ENCODE data around the gene TANGO6.
"Not testable (repeated sequence)": the region's sequence is repeated elsewhere in the genome, so short reads cannot be mapped to it uniquely, and the experiment has no call there.

Gene TANGO6

DNA sequence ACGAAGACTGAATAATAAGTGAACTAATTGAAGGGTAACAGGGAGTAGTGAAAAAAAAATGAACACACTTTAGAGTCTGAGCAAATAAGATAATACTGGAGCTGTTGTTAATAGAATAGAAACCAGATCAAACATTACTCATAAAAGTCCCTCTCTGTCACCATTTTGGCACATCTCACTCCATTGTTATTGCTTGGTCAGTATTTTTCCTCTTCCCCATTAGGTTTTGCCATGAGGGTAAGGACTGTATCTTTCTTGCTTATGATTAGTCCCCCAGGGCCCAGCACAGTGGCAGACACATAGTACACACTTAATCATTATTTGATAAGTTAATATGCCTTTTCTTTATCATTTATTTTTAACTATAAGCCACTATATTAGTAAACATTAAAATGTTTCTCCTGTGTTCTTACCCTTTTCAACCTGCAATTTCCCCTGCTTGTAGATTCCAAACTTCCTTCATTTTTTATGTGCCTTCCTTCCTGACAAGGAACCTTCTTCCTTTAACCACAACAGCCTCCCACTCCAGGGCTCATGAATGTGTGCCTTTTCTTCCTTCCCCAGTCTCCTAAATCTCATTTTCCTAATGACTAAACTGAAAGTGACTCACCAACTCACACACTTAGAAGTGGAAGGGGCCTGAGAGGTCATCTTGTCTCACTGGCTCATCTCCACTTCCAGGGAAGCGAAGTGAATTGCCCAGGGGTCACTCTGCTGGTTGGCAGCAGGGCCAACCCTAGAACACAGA lies 173.9 kb downstream of the TANGO6 start:
- no peak for DNase-seq

DNA sequence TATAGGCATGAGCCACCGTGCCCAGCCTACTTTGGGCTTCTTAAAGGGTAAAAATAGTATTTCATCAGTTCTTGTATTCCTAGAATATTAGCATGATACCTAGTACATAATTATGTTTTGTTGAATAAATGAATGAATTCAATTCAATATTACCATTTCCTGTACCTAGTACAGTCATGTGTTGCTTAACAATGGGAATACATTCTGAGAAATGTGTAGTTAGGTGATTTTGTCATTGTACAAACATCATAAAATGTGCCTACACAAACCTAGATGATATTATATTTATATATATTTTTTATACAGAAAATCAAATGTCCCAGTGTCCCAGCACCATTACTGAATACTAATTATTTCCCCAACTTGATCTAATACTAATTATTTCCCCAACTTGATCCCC lies 176.5 kb downstream of the TANGO6 start:
- no peak for DNase-seq

- DNase-seq, result no peak
Measured at GRCh38 chr16:69029121-69029520, 185.8 kb downstream of the TANGO6 start.

DNA sequence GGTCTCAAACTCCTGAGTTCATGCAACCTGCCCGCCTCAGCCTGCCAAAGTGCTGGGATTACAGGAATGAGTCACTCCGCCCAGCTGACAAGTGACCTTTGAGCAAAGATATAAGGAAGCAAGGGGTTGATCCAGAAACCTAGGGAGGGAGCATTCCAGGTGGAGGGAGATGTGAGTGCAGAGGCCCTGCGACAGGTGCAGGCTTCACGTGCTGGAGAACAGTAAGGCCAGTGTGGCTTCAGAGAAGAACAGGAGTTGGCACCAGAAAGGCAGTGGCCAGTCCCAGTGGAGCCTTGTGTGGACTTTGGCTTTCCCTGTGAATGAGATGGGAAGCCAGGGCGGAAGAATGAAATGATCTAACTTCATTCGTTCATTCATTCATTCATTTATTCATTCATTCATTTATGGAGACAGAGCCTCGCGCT lies 188.6 kb downstream of the TANGO6 start:
- DNase-seq, result no peak

- no peak for DNase-seq
Measured at GRCh38 chr16:69033151-69033949, 190.0 kb downstream of the TANGO6 start.

DNA sequence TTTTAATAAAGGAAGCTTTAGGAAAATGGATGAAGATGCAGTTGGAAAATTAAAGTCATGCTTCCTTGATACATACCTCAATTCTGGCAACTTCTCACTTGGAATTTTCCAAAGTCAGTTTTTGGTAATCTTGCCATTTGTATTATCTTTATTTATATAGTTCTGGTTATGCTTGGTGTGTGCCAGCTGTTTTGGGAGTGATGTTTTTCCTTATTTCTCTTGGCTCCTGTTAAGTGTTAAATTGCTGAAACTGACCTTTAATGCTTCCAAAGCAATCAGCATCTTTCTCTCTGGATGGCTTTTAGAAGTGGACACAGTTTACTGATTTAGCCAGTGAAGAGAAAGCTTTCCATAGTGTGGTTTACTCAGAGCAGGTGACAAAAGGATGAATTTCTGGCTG lies 192.0 kb downstream of the TANGO6 start:
- no peak for DNase-seq

GRCh38 chr16:69036399-69037091 lies 193.2 kb downstream of the TANGO6 start:
- DNase-seq, result no peak

GRCh38 chr16:69037373-69038160 lies 194.2 kb downstream of the TANGO6 start:
- DNase-seq, result no peak

DNA sequence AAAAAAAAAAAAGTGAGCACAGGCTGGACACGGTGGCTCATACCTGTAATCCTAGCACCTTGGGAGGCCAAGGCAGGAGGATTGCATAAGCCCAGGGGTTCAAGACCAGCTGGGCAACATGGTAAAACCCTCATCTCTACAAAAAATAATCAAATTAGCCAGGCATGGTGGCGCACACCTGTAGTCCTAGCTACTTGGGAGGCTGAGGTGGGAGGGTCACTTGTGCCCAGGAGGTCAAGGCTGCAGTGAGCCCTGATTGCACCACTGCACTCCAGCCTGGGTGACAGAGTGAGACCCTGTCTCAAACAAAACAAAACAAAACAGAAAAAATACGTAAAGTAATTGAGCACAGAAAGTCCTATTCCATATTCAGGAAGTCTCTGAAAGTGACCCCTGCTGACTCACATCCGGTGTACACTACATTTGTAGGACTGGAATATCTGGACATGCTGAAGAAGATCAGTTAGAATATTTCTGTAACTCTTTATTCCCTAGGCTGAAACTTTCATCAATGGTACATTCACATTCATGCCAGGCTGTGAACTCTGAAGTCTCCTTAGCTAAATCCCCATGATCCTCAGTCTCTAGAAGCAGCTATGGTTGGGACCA lies 196.1 kb downstream of the TANGO6 start:
- DNase-seq, result no peak

GRCh38 chr16:69040144-69040909 lies 197.0 kb downstream of the TANGO6 start:
- no peak for DNase-seq

- no peak for DNase-seq
Measured at GRCh38 chr16:69048328-69049120, 205.2 kb downstream of the TANGO6 start.

DNA sequence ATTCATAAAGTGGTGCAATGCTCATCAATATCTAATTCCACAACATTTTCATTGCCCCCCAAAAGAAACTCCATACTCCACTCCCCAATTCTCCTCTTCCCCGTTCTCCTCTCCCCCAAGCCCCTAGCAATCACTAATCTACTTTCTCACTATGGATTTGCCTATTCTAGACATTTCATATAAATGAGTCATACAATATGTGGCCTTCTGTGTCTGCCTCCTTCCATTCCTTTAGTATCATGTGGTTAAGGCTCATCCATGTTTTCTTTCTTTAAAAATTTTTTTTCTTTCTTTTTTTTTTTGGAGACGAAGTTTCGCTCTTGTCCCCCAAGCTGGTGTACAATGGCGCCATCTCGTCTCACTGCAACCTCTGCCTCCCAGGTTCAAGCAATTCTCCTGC lies 205.8 kb downstream of the TANGO6 start:
- DNase-seq, result no peak

- DNase-seq, result no peak
Measured at GRCh38 chr16:69049603-69050375, 206.5 kb downstream of the TANGO6 start.

DNA sequence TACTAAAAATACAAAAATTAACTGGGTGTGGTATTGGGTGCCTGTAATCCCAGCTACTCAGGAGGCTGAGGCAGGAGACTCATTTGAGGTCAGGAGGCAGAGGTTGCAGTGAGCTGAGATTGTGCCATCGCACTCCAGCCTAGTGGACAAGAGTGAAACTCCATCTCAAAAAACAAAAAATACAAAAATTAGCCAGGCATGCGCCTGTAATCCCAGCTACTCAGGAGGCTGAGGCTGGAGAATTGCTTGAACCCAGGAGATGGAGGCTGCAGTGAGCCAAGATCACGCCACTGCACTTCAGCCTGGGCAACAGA lies 208.1 kb downstream of the TANGO6 start:
- not testable (repeated sequence) for DNase-seq

GRCh38 chr16:69055008-69055407 lies 211.7 kb downstream of the TANGO6 start:
- no peak for DNase-seq

GRCh38 chr16:69055980-69056379 lies 212.6 kb downstream of the TANGO6 start:
- DNase-seq, result no peak

DNA sequence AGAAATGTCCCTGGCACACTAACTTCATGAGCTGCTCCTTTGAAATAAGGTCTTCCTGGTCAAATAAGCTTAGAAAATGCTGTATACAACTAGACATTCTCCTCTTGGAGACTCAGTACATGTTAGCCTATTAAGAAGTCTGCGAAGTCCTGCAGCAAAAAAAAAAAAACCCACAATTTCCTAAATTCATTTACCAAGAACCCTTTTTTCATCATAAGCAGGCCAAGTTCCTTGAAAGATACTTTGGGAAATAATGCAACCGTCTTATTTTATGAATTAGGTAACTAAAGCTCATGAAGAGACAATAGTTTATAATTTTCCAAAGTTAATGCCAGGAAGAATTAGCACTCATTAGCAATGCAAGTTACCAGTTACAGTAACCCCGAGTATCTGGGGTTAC lies 213.1 kb downstream of the TANGO6 start:
- DNase-seq, result no peak

DNA sequence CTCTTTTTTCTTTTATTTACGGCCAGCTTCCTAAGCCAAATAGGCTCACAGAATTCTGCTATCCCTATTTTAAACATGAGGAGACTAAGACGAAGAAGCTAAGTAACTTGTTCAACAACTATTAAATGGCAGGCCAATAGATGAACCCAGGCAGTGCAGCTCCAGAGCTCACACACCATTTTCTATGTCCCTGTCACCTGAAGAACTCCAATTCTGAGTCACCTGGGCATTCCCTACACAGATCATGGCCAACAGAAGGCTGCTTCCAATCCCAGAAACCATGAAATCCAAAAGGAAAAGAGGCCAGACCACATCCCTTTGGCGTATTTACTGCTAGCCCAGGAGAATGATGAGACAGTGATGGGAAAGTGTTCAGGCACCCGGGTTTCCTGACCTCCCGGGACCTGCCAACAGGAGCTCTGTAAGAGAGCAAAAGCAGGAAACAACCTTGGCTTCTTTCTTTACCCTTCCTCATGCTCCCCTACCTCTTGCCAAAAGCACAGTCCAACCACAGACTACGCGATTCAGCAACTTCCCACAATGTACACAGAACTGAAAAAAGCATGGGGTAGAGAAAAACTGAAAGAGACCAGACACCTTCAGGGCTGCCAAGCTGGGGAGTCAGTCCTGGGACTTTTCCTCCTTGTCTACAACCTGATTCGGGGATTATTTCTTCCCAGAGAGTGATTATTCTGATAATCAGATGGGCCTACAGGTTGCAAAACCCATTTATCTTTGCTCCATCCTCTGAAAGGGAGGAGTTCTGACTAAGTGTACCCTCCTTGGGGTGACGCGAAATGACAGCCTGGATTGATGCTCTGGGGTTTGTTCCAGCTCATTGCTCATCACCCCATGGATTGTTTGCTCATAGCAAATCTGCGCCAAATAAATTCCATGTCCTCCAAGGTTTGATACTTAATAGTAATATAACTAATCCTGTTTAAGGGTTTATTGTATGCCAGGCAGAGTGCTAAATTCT lies 214.4 kb downstream of the TANGO6 start:
- no peak for DNase-seq

- DNase-seq, result not testable (repeated sequence)
Measured at GRCh38 chr16:69063491-69063890, 220.2 kb downstream of the TANGO6 start.
